GM23338 (cell line): ENCODE results near the gene CDK5R1. TPM values are rescaled to one million over a fixed set of nuclear protein-coding genes. Genes with fewer than 3 reads are reported as not detected.

Experiments
- ATAC-seq: fragments of 200-7000 bp; cut with Tn5 transposase; 3 replicates; pipeline ENCODE4 v1.9.1; 2020
- DNase-seq: peaks from one replicate; pipeline ENCODE4 v3.0.0-alpha.2; 2015; ENCODE audit warnings: low spot score
- H2AFZ ChIP-seq: fragments of 200-600 bp; sonication (generic); 2 replicates; pipeline ENCODE4 v1.8.0; 2016; ENCODE audit warnings: antibody characterized with exemption, mild to moderate bottlenecking, moderate library complexity
- H3F3A ChIP-seq: fragments of 200-600 bp; sonication (generic); replicated peaks from 2 replicates; pipeline ENCODE4 v1.8.0; 2017; ENCODE audit warnings: antibody characterized with exemption, mixed run types, low read depth
- H3K27ac ChIP-seq: fragments of 200-600 bp; sonication (generic); 2 replicates; pipeline ENCODE4 v1.6.1; 2016; ENCODE audit warnings: low read depth
- H3K27me3 ChIP-seq: fragments of 200-600 bp; sonication (generic); 2 replicates; pipeline ENCODE4 v1.8.0; 2016; ENCODE audit warnings: mild to moderate bottlenecking, mixed run types, moderate library complexity; ENCODE audit not compliant: insufficient read depth
- H3K36me3 ChIP-seq: fragments of 200-600 bp; sonication (generic); 2 replicates; pipeline ENCODE4 v1.8.0; 2016; ENCODE audit warnings: mild to moderate bottlenecking; ENCODE audit not compliant: insufficient read depth
- H3K4me1 ChIP-seq: fragments of 200-600 bp; sonication (generic); 2 replicates; pipeline ENCODE4 v1.8.0; 2016; ENCODE audit warnings: mild to moderate bottlenecking, moderate library complexity; ENCODE audit not compliant: insufficient read depth
- H3K4me2 ChIP-seq: fragments of 200-600 bp; sonication (generic); 2 replicates; pipeline ENCODE4 v1.7.1; 2017; ENCODE audit warnings: mixed run types
- H3K4me3 ChIP-seq: fragments of 200-600 bp; sonication (generic); 2 replicates; pipeline ENCODE4 v1.6.1; 2016; ENCODE audit warnings: mixed run types
- H3K79me2 ChIP-seq: fragments of 200-600 bp; sonication (generic); replicated peaks from 2 replicates; pipeline ENCODE4 v1.8.0; 2017; ENCODE audit warnings: mild to moderate bottlenecking; ENCODE audit not compliant: insufficient read depth
- H3K9me2 ChIP-seq: fragments of 200-600 bp; sonication (generic); 2 replicates; pipeline ENCODE4 v1.8.0; 2017; ENCODE audit not compliant: insufficient read depth
- H4K20me1 ChIP-seq: fragments of 200-600 bp; sonication (generic); replicated peaks from 2 replicates; pipeline ENCODE4 v1.8.0; 2017; ENCODE audit warnings: mild to moderate bottlenecking; ENCODE audit not compliant: insufficient read depth
- H3K27ac Mint-ChIP-seq: 2 replicates; pipeline ENCODE4 v1.8.0; 2020; ENCODE audit warnings: inconsistent platforms, mild to moderate bottlenecking, moderate library complexity, mixed read lengths
- H3K27me3 Mint-ChIP-seq: 3 replicates; pipeline ENCODE4 v1.8.0; 2022; ENCODE audit warnings: low read depth, mild to moderate bottlenecking, moderate library complexity, mixed read lengths, inconsistent platforms; ENCODE audit not compliant: insufficient read depth, poor library complexity
- H3K36me3 Mint-ChIP-seq: 3 replicates; pipeline ENCODE4 v1.8.0; 2021; ENCODE audit warnings: low read depth, mild to moderate bottlenecking, inconsistent platforms, moderate library complexity, mixed read lengths
- H3K4me1 Mint-ChIP-seq: 3 replicates; pipeline ENCODE4 v1.8.0; 2020; ENCODE audit warnings: mild to moderate bottlenecking, inconsistent platforms, mixed read lengths
- H3K4me3 Mint-ChIP-seq: 3 replicates; pipeline ENCODE4 v1.8.0; 2021; ENCODE audit warnings: moderate library complexity, mild to moderate bottlenecking, inconsistent platforms, mixed read lengths
- H3K9me3 Mint-ChIP-seq: 3 replicates; pipeline ENCODE4 v1.8.0; 2020; ENCODE audit warnings: moderate library complexity, mild to moderate bottlenecking, inconsistent platforms, mixed read lengths
- CREB1 ChIP-seq: fragments of 250-450 bp; sonication (Bioruptor Pico); IDR thresholded peaks from 2 replicates; pipeline ENCODE4 v1.5.0; 2020; ENCODE audit warnings: low read depth, mild to moderate bottlenecking, moderate library complexity
- EZH2phosphoT487 ChIP-seq: fragments of 200-600 bp; sonication (generic); IDR thresholded peaks from one replicate; pipeline ENCODE4 v1.8.1; 2018; ENCODE audit warnings: antibody characterized with exemption; ENCODE audit not compliant: unreplicated experiment
- NANOG ChIP-seq: IDR thresholded peaks from 2 replicates; pipeline ENCODE4 v1.6.1; 2016; ENCODE audit warnings: antibody characterized with exemption, borderline replicate concordance
- STAT1 ChIP-seq: IDR thresholded peaks from one replicate; pipeline ENCODE4 v1.6.1; 2016; ENCODE audit warnings: antibody characterized with exemption; ENCODE audit not compliant: unreplicated experiment
- ZNF114 ChIP-seq: fragments of 250-450 bp; sonication (Bioruptor Pico); IDR thresholded peaks from 2 replicates; pipeline ENCODE4 v1.5.0; 2020; ENCODE audit warnings: mild to moderate bottlenecking, moderate library complexity
- polyA plus RNA-seq: library from polyadenylated mRNA; unstranded; fragments of >200 nt; fragmentation: Nextera tagmentation; extraction: Ambion mirVana; gene quantifications from 2 replicates; pipeline ENCODE4 v1.2.1, GENCODE V29; 2016
- total RNA-seq: library from RNA; depleted of rRNA; stranded (reverse); fragments of >200 nt; shearing (Covaris generic); gene quantifications from 2 replicates; pipeline ENCODE4 v1.2.3, GENCODE V29; 2014
- TF ChIP-seq, protein P1 (sequence below): IDR thresholded peaks from one replicate; pipeline ENCODE4 v1.6.1; 2018; ENCODE audit warnings: antibody characterized with exemption; ENCODE audit not compliant: unreplicated experiment
- TF ChIP-seq, protein P2 (sequence below), 2 experiments: fragments of 200-600 bp in 1 of 2; sonication (generic) in 1 of 2; conservative IDR thresholded peaks; 2 replicates each; pipeline versions ENCODE4 v1.5.1 to v1.6.1; 2016 to 2017; ENCODE audit warnings: antibody characterized with exemption in 2 of 2, low read depth in 2 of 2, mild to moderate bottlenecking in 2 of 2, moderate library complexity in 1 of 2
- TF ChIP-seq, protein P3 (sequence below): fragments of 250-450 bp; sonication (Bioruptor Pico); IDR thresholded peaks from 2 replicates; pipeline ENCODE4 v1.5.0; 2020; ENCODE audit warnings: mild to moderate bottlenecking, moderate library complexity

The CDK5R1 gene
- total and polyA plus RNA-seq, 2 experiments from 2014 or later, result 4.0 to 11.6 TPM

GRCh38 chr17:32467949-32468348 is 18.8 kb upstream of the CDK5R1 start:
- Mint-ChIP-seq H3K27ac (no peak overlapping the region), H3K36me3 (peaks cover 87% of the 10 kb centered on the region), H3K4me3 (no peak overlapping the region), H3K4me1 (no peaks in the 10 kb centered on the region), H3K9me3 (no peaks in the 10 kb centered on the region), H3K27me3 (peaks cover 3% of the 10 kb centered on the region)
- H3F3A ChIP-seq, result no peaks in the 10 kb centered on the region; the same call in 1 of the 2 replicates
- no peaks in the 10 kb centered on the region for H3K4me1 ChIP-seq
- DNase-seq (no peak), ATAC-seq (no peak)
- peaks cover 59% of the 10 kb centered on the region for H3K36me3 ChIP-seq
- no peaks in the 10 kb centered on the region for H3K9me2 ChIP-seq
- H4K20me1 ChIP-seq, result peaks cover 44% of the 10 kb centered on the region
- H2AFZ ChIP-seq, result no peak overlapping the region
- H3K4me2 ChIP-seq, result no peak overlapping the region
- H3K79me2 ChIP-seq, result peaks cover 72% of the 10 kb centered on the region
- TF ChIP-seq NANOG, result no peak
- no peak for TF ChIP-seq CREB1
- no peak for TF ChIP-seq STAT1
- TF ChIP-seq, protein P1, sequence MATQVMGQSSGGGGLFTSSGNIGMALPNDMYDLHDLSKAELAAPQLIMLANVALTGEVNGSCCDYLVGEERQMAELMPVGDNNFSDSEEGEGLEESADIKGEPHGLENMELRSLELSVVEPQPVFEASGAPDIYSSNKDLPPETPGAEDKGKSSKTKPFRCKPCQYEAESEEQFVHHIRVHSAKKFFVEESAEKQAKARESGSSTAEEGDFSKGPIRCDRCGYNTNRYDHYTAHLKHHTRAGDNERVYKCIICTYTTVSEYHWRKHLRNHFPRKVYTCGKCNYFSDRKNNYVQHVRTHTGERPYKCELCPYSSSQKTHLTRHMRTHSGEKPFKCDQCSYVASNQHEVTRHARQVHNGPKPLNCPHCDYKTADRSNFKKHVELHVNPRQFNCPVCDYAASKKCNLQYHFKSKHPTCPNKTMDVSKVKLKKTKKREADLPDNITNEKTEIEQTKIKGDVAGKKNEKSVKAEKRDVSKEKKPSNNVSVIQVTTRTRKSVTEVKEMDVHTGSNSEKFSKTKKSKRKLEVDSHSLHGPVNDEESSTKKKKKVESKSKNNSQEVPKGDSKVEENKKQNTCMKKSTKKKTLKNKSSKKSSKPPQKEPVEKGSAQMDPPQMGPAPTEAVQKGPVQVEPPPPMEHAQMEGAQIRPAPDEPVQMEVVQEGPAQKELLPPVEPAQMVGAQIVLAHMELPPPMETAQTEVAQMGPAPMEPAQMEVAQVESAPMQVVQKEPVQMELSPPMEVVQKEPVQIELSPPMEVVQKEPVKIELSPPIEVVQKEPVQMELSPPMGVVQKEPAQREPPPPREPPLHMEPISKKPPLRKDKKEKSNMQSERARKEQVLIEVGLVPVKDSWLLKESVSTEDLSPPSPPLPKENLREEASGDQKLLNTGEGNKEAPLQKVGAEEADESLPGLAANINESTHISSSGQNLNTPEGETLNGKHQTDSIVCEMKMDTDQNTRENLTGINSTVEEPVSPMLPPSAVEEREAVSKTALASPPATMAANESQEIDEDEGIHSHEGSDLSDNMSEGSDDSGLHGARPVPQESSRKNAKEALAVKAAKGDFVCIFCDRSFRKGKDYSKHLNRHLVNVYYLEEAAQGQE, result no peak
- TF ChIP-seq, protein P2, sequence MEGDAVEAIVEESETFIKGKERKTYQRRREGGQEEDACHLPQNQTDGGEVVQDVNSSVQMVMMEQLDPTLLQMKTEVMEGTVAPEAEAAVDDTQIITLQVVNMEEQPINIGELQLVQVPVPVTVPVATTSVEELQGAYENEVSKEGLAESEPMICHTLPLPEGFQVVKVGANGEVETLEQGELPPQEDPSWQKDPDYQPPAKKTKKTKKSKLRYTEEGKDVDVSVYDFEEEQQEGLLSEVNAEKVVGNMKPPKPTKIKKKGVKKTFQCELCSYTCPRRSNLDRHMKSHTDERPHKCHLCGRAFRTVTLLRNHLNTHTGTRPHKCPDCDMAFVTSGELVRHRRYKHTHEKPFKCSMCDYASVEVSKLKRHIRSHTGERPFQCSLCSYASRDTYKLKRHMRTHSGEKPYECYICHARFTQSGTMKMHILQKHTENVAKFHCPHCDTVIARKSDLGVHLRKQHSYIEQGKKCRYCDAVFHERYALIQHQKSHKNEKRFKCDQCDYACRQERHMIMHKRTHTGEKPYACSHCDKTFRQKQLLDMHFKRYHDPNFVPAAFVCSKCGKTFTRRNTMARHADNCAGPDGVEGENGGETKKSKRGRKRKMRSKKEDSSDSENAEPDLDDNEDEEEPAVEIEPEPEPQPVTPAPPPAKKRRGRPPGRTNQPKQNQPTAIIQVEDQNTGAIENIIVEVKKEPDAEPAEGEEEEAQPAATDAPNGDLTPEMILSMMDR (conservative IDR thresholded peaks at IDR 0.05; ENCODE audit: low read depth in 2 of 2), result no peak
- no peak for TF ChIP-seq ZNF114 (CRISPR knock-in tag)
- TF ChIP-seq, protein P3, sequence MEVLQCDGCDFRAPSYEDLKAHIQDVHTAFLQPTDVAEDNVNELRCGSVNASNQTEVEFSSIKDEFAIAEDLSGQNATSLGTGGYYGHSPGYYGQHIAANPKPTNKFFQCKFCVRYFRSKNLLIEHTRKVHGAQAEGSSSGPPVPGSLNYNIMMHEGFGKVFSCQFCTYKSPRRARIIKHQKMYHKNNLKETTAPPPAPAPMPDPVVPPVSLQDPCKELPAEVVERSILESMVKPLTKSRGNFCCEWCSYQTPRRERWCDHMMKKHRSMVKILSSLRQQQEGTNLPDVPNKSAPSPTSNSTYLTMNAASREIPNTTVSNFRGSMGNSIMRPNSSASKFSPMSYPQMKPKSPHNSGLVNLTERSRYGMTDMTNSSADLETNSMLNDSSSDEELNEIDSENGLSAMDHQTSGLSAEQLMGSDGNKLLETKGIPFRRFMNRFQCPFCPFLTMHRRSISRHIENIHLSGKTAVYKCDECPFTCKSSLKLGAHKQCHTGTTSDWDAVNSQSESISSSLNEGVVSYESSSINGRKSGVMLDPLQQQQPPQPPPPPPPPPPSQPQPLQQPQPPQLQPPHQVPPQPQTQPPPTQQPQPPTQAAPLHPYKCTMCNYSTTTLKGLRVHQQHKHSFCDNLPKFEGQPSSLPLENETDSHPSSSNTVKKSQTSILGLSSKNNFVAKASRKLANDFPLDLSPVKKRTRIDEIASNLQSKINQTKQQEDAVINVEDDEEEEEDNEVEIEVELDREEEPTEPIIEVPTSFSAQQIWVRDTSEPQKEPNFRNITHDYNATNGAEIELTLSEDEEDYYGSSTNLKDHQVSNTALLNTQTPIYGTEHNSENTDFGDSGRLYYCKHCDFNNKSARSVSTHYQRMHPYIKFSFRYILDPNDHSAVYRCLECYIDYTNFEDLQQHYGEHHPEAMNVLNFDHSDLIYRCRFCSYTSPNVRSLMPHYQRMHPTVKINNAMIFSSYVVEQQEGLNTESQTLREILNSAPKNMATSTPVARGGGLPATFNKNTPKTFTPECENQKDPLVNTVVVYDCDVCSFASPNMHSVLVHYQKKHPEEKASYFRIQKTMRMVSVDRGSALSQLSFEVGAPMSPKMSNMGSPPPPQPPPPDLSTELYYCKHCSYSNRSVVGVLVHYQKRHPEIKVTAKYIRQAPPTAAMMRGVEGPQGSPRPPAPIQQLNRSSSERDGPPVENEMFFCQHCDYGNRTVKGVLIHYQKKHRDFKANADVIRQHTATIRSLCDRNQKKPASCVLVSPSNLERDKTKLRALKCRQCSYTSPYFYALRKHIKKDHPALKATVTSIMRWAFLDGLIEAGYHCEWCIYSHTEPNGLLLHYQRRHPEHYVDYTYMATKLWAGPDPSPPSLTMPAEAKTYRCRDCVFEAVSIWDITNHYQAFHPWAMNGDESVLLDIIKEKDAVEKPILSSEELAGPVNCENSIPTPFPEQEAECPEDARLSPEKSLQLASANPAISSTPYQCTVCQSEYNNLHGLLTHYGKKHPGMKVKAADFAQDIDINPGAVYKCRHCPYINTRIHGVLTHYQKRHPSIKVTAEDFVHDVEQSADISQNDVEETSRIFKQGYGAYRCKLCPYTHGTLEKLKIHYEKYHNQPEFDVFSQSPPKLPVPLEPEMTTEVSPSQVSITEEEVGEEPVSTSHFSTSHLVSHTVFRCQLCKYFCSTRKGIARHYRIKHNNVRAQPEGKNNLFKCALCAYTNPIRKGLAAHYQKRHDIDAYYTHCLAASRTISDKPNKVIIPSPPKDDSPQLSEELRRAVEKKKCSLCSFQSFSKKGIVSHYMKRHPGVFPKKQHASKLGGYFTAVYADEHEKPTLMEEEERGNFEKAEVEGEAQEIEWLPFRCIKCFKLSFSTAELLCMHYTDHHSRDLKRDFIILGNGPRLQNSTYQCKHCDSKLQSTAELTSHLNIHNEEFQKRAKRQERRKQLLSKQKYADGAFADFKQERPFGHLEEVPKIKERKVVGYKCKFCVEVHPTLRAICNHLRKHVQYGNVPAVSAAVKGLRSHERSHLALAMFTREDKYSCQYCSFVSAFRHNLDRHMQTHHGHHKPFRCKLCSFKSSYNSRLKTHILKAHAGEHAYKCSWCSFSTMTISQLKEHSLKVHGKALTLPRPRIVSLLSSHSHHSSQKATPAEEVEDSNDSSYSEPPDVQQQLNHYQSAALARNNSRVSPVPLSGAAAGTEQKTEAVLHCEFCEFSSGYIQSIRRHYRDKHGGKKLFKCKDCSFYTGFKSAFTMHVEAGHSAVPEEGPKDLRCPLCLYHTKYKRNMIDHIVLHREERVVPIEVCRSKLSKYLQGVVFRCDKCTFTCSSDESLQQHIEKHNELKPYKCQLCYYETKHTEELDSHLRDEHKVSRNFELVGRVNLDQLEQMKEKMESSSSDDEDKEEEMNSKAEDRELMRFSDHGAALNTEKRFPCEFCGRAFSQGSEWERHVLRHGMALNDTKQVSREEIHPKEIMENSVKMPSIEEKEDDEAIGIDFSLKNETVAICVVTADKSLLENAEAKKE (CRISPR knock-in tag), result no peak
- no peak for TF ChIP-seq EZH2phosphoT487
- no peak overlapping the region for H3K4me3 ChIP-seq
- no peaks in the 10 kb centered on the region for H3K27me3 ChIP-seq
- H3K27ac ChIP-seq, result no peak overlapping the region
